ENCODE measurements around the gene BACE1-AS.

BACE1-AS gene

GRCh38 chr11:117327567-117328374 is 36.6 kb downstream of the BACE1-AS start, which contains the start of gene CEP164:
TSS of gene CEP164 (plus strand) at chr11:117327854. CDS start at chr11:117338587, 10,733 bp downstream.
- peak; percentile 75 to 98 (median 93) for DNase-seq

- peak in 2 of 14 donors; percentile 17 to 48 for DNase-seq
Observed at GRCh38 chr11:117328375-117329010, 37.3 kb downstream of the BACE1-AS start.

GRCh38 chr11:117332843-117333242 is 41.7 kb downstream of the BACE1-AS start:
- DNase-seq = no peak

GRCh38 chr11:117333917-117334316 is 42.8 kb downstream of the BACE1-AS start:
- no peak for DNase-seq

- no peak for DNase-seq
Observed at GRCh38 chr11:117334896-117335295, 43.8 kb downstream of the BACE1-AS start.

GRCh38 chr11:117335399-117335798 is 44.3 kb downstream of the BACE1-AS start:
- DNase-seq = no peak

GRCh38 chr11:117337076-117337475 is 45.9 kb downstream of the BACE1-AS start:
- no peak for DNase-seq

All from C1 segment of cervical spinal cord (tissue), 14 donors.